ENCODE data around the gene TMED8.

Gene TMED8

GRCh38 chr14:77347751-77348150 lies 29.1 kb downstream of the TMED8 start:
- ChIA-PET CTCF (no interaction called here), POLR2A (no interaction called here)
- DNase-seq (ENCODE audit: extremely low spot score), result peak; percentile 35
- TF ChIP-seq CTCF (IDR thresholded peaks at IDR 0.05; ENCODE audit: control extremely low read depth, extremely low read depth, low read depth, missing control alignments), result no peak

- POLR2A ChIA-PET, result no interaction called here
- CTCF ChIA-PET, result interaction anchor here (1.0 kb wide), 1 partner anchor 17 kb away, joined by 3 read pairs; no protein-coding TSS in a partner anchor
- TF ChIP-seq CTCF (IDR thresholded peaks at IDR 0.05; ENCODE audit: control extremely low read depth, extremely low read depth, low read depth, missing control alignments), result no peak
- no peak for DNase-seq (ENCODE audit: extremely low spot score)
Observed at GRCh38 chr14:77346495-77346894, 30.4 kb downstream of the TMED8 start.

- ChIA-PET POLR2A (interaction anchor here (0.6 kb wide), 1 partner anchor 23 kb away, joined by 3 read pairs; no protein-coding TSS in a partner anchor), CTCF (interaction anchor here (1.0 to 2.2 kb wide), 2 partner anchors 9 kb away, joined by 4 to 8 read pairs; no protein-coding TSS in a partner anchor)
- no peak for DNase-seq (ENCODE audit: extremely low spot score)
- TF ChIP-seq CTCF (IDR thresholded peaks at IDR 0.05; ENCODE audit: control extremely low read depth, extremely low read depth, low read depth, missing control alignments), result no peak
Observed at GRCh38 chr14:77344377-77344996, 32.4 kb downstream of the TMED8 start.

GRCh38 chr14:77343662-77344061 lies 33.2 kb downstream of the TMED8 start:
- POLR2A ChIA-PET, result no interaction called here
- DNase-seq (ENCODE audit: extremely low spot score), result no peak
- CTCF ChIA-PET, result interaction anchor here (1.1 to 2.2 kb wide), 2 partner anchors 10 to 19 kb away, joined by 4 to 8 read pairs; no protein-coding TSS in a partner anchor
- no peak for TF ChIP-seq CTCF (IDR thresholded peaks at IDR 0.05; ENCODE audit: control extremely low read depth, extremely low read depth, low read depth, missing control alignments)

- POLR2A ChIA-PET, result no interaction called here
- CTCF ChIA-PET, result interaction anchor here (1.1 to 2.2 kb wide), 5 partner anchors 10 to 34 kb away, joined by 3 to 8 read pairs (median 3); partner anchors contain the start of gene SAMD15
- DNase-seq (ENCODE audit: extremely low spot score), result no peak
- no peak for TF ChIP-seq CTCF (IDR thresholded peaks at IDR 0.05; ENCODE audit: control extremely low read depth, extremely low read depth, low read depth, missing control alignments)
Observed at GRCh38 chr14:77342726-77343397, 34.0 kb downstream of the TMED8 start.

- ChIA-PET POLR2A (no interaction called here), CTCF (interaction anchor here (0.7 to 1.8 kb wide), 3 partner anchors 9 to 102 kb away, joined by 3 to 5 read pairs (median 5); no protein-coding TSS in a partner anchor)
- no peak for TF ChIP-seq CTCF (IDR thresholded peaks at IDR 0.05; ENCODE audit: control extremely low read depth, extremely low read depth, low read depth, missing control alignments)
- DNase-seq (ENCODE audit: extremely low spot score), result no peak
Observed at GRCh38 chr14:77340389-77340788, 36.5 kb downstream of the TMED8 start.
